Measurements from ENCODE around the gene RXFP4.

The RXFP4 gene

DNA sequence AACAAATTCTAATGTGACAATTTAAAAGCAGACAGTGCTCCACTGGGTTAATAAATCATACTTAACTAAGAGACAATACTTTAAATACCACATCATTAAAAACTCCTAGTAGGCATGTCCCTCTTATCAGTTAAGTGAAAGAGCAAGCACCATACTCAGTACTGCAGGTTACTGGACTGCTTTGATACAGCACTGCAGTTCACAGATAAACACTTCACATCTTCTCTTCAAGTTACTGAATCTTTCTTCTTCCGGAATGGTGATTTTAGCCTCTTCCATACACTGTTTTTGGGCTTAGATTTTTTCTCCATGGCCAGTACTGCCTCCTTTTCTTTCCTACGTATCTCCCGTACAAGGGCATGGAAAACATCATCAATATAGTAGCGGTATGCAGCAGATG lies 41.3 kb upstream of the RXFP4 start:
- H3K18ac ChIP-seq (ENCODE audit: low read length), result no peak overlapping the region
- no peak overlapping the region for H2AK5ac ChIP-seq (ENCODE audit: low read depth, low read length)
- H3K27ac ChIP-seq (replicated peaks; ENCODE audit: low read length), result no peak overlapping the region
- no peaks in the 10 kb centered on the region for H3K4me1 ChIP-seq (ENCODE audit: control insufficient read depth in 2 of 2, insufficient read depth in 1 of 2, low read depth in 1 of 2, low read length in 2 of 2)
- peaks cover 31 to 87% of the 10 kb centered on the region in 2 donors for H3K36me3 ChIP-seq (replicated peaks in 1 of 2; ENCODE audit: control insufficient read depth in 2 of 2, insufficient read depth in 2 of 2, low read length in 2 of 2)
- no peak overlapping the region for H3K9ac ChIP-seq (ENCODE audit: low read depth, low read length, poor library complexity)
- no peak overlapping the region for H3K4me3 ChIP-seq (ENCODE audit: low read length in 2 of 2)
- H2AFZ ChIP-seq (ENCODE audit: low read length), result no peak overlapping the region
- H3K4me2 ChIP-seq (ENCODE audit: insufficient read depth, low read length, poor library complexity, severe bottlenecking), result no peak overlapping the region
- DNase-seq (ENCODE audit: low spot score), result no peak
- no peak overlapping the region for H2BK12ac ChIP-seq (ENCODE audit: low read length)
- H3K79me1 ChIP-seq (ENCODE audit: low read depth, low read length), result no peaks in the 10 kb centered on the region
- no peak overlapping the region for H4K91ac ChIP-seq (ENCODE audit: low read depth, low read length, poor library complexity)
- H3K9me3 ChIP-seq (replicated peaks in 1 of 2; ENCODE audit: control insufficient read depth in 2 of 2, insufficient read depth in 1 of 2, low read depth in 1 of 2, low read length in 2 of 2), result peaks cover 0 to 1% of the 10 kb centered on the region in 2 donors
- no peak overlapping the region for H3K23ac ChIP-seq (ENCODE audit: low read depth, low read length, poor library complexity)
- no peak overlapping the region for H3K14ac ChIP-seq (ENCODE audit: low read length)
- no peak overlapping the region for H4K8ac ChIP-seq (ENCODE audit: low read depth, low read length)
- no CpG with 5 or more reads among the region's 4 CpGs for WGBS, 2 donors (ENCODE audit: extremely low coverage in 2 of 2, insufficient read length in 2 of 2, insufficient replicate concordance in 1 of 2)
- H3K4ac ChIP-seq (ENCODE audit: low read length), result no peak overlapping the region
- H3K27me3 ChIP-seq (ENCODE audit: control insufficient read depth in 3 of 3, insufficient read depth in 3 of 3, low read depth in 1 of 3, low read length in 3 of 3), result no peaks in the 10 kb centered on the region
- no peak overlapping the region for H2BK120ac ChIP-seq (ENCODE audit: low read depth, low read length)
- no peak overlapping the region for H2BK5ac ChIP-seq (ENCODE audit: low read length)
- no peak overlapping the region for H2BK15ac ChIP-seq (ENCODE audit: low read length)

DNA sequence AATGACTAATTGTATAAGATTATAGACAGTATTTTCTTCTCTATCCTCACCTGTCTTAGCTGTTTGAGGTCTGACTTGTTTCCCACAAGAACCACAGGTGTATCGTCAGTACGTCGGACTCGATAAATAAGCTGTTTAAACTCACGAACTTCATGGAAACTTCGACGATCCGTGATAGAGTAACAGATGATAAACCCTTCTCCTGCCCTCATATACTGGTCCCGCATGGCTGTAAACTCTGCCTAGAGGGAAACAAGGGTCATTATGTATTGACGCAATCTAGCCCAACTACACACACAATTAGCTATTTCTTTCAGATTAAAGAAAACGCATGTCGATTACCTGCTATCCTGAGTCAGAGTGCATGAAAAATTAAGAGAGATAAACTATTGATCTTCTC lies 37.2 kb upstream of the RXFP4 start:
- H3K4ac ChIP-seq (ENCODE audit: low read length), result no peak overlapping the region
- no peak overlapping the region for H2BK15ac ChIP-seq (ENCODE audit: low read length)
- H3K4me2 ChIP-seq (ENCODE audit: insufficient read depth, low read length, poor library complexity, severe bottlenecking), result no peak overlapping the region
- H2BK12ac ChIP-seq (ENCODE audit: low read length), result no peak overlapping the region
- H3K27ac ChIP-seq (replicated peaks; ENCODE audit: low read length), result no peak overlapping the region
- H3K4me3 ChIP-seq (ENCODE audit: low read length in 2 of 2), result no peak overlapping the region
- H3K36me3 ChIP-seq (replicated peaks in 1 of 2; ENCODE audit: control insufficient read depth in 2 of 2, insufficient read depth in 2 of 2, low read length in 2 of 2), result peaks cover 33 to 90% of the 10 kb centered on the region in 2 donors
- no peak overlapping the region for H4K8ac ChIP-seq (ENCODE audit: low read depth, low read length)
- no peak overlapping the region for H4K91ac ChIP-seq (ENCODE audit: low read depth, low read length, poor library complexity)
- no peaks in the 10 kb centered on the region for H3K4me1 ChIP-seq (ENCODE audit: control insufficient read depth in 2 of 2, insufficient read depth in 1 of 2, low read depth in 1 of 2, low read length in 2 of 2)
- no peak overlapping the region for H3K23ac ChIP-seq (ENCODE audit: low read depth, low read length, poor library complexity)
- no peak overlapping the region for H3K18ac ChIP-seq (ENCODE audit: low read length)
- H3K14ac ChIP-seq (ENCODE audit: low read length), result no peak overlapping the region
- no peaks in the 10 kb centered on the region for H3K27me3 ChIP-seq (ENCODE audit: control insufficient read depth in 3 of 3, insufficient read depth in 3 of 3, low read depth in 1 of 3, low read length in 3 of 3)
- H3K79me1 ChIP-seq (ENCODE audit: low read depth, low read length), result no peaks in the 10 kb centered on the region
- H2AFZ ChIP-seq (ENCODE audit: low read length), result no peak overlapping the region
- H2BK5ac ChIP-seq (ENCODE audit: low read length), result no peak overlapping the region
- H2BK120ac ChIP-seq (ENCODE audit: low read depth, low read length), result no peak overlapping the region
- H3K9me3 ChIP-seq (replicated peaks in 1 of 2; ENCODE audit: control insufficient read depth in 2 of 2, insufficient read depth in 1 of 2, low read depth in 1 of 2, low read length in 2 of 2), result no peaks in the 10 kb centered on the region
- DNase-seq (ENCODE audit: low spot score), result no peak
- no CpG with 5 or more reads among the region's 12 CpGs for WGBS, 2 donors (ENCODE audit: extremely low coverage in 2 of 2, insufficient read length in 2 of 2, insufficient replicate concordance in 1 of 2)
- no peak overlapping the region for H2AK5ac ChIP-seq (ENCODE audit: low read depth, low read length)
- H3K9ac ChIP-seq (ENCODE audit: low read depth, low read length, poor library complexity), result no peak overlapping the region

DNA sequence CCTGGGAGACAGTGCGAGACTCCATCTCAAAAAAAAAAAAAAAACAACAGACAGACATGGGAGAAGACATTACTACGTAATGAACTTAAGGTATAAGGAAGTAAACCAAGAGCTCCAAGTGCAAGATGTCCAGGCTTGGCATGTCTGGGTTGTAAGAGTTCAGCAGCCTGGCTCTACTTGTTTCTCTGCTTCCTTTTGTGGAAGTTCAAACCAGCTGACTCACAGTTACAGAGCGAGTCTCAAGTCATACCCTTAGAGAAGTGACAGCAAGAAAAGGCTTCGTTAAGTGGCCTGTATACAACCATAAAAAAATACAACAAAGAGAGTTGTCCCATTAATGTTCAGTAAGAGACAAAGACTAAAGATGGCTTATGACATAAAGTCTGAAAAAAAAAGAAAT lies 31.5 kb upstream of the RXFP4 start:
- H3K36me3 ChIP-seq (replicated peaks in 1 of 2; ENCODE audit: control insufficient read depth in 2 of 2, insufficient read depth in 2 of 2, low read length in 2 of 2), result peaks cover 18 to 83% of the 10 kb centered on the region in 2 donors
- H2BK15ac ChIP-seq (ENCODE audit: low read length), result no peak overlapping the region
- no peaks in the 10 kb centered on the region for H3K27me3 ChIP-seq (ENCODE audit: control insufficient read depth in 3 of 3, insufficient read depth in 3 of 3, low read depth in 1 of 3, low read length in 3 of 3)
- H4K91ac ChIP-seq (ENCODE audit: low read depth, low read length, poor library complexity), result no peak overlapping the region
- H3K18ac ChIP-seq (ENCODE audit: low read length), result no peak overlapping the region
- peaks cover 1% of the 10 kb centered on the region for H3K79me1 ChIP-seq (ENCODE audit: low read depth, low read length)
- no peak overlapping the region for H3K9ac ChIP-seq (ENCODE audit: low read depth, low read length, poor library complexity)
- no peak for DNase-seq (ENCODE audit: low spot score)
- no peak overlapping the region for H2AFZ ChIP-seq (ENCODE audit: low read length)
- no peak overlapping the region for H3K14ac ChIP-seq (ENCODE audit: low read length)
- H2AK5ac ChIP-seq (ENCODE audit: low read depth, low read length), result no peak overlapping the region
- H2BK120ac ChIP-seq (ENCODE audit: low read depth, low read length), result no peak overlapping the region
- no peak overlapping the region for H3K4me2 ChIP-seq (ENCODE audit: insufficient read depth, low read length, poor library complexity, severe bottlenecking)
- no peak overlapping the region for H2BK5ac ChIP-seq (ENCODE audit: low read length)
- no peak overlapping the region for H3K23ac ChIP-seq (ENCODE audit: low read depth, low read length, poor library complexity)
- H3K27ac ChIP-seq (replicated peaks; ENCODE audit: low read length), result no peak overlapping the region
- WGBS, 2 donors (ENCODE audit: extremely low coverage in 2 of 2, insufficient read length in 2 of 2, insufficient replicate concordance in 1 of 2), result no CpG with 5 or more reads among the region's 4 CpGs
- H3K4me1 ChIP-seq (ENCODE audit: control insufficient read depth in 2 of 2, insufficient read depth in 1 of 2, low read depth in 1 of 2, low read length in 2 of 2), result peaks cover 0 to 2% of the 10 kb centered on the region in 2 donors
- H3K4me3 ChIP-seq (ENCODE audit: low read length in 2 of 2), result peak overlapping the region in 1 of 2 donors; percentile 68
- H4K8ac ChIP-seq (ENCODE audit: low read depth, low read length), result no peak overlapping the region
- no peaks in the 10 kb centered on the region for H3K9me3 ChIP-seq (replicated peaks in 1 of 2; ENCODE audit: control insufficient read depth in 2 of 2, insufficient read depth in 1 of 2, low read depth in 1 of 2, low read length in 2 of 2)
- H2BK12ac ChIP-seq (ENCODE audit: low read length), result no peak overlapping the region
- H3K4ac ChIP-seq (ENCODE audit: low read length), result no peak overlapping the region

DNA sequence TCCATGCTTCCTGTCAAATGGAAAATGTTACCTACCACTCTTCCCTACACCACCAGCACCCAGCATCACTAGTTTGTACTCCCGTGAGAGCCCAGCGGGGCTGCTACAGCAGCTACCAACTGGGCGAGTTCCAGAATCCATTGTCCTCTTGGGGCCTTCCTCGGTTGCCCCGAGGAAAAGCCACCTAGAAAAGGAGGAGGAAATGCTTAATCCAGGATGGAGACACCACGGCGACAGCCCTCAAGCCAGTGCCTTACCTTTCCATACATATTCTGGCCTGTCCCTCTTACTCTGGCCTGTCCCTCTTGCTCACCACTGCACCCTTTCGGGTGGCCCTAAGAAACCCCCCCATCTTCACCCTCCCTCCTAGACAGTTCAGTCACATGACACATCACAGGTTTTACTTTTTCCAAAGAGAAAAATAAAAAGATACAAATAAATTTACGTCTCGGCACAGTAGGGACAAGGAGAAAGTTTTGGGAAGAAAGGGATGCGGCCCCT lies 30.8 kb upstream of the RXFP4 start:
- peak overlapping the region; percentile 81 for H2AFZ ChIP-seq (ENCODE audit: low read length)
- H3K27ac ChIP-seq (replicated peaks; ENCODE audit: low read length), result peak overlapping the region; percentile 60
- H2BK5ac ChIP-seq (ENCODE audit: low read length), result no peak overlapping the region
- no peak overlapping the region for H3K4ac ChIP-seq (ENCODE audit: low read length)
- no peak overlapping the region for H4K8ac ChIP-seq (ENCODE audit: low read depth, low read length)
- H3K14ac ChIP-seq (ENCODE audit: low read length), result no peak overlapping the region
- H3K4me2 ChIP-seq (ENCODE audit: insufficient read depth, low read length, poor library complexity, severe bottlenecking), result peak overlapping the region; percentile 72
- no peaks in the 10 kb centered on the region for H3K27me3 ChIP-seq (ENCODE audit: control insufficient read depth in 3 of 3, insufficient read depth in 3 of 3, low read depth in 1 of 3, low read length in 3 of 3)
- no peak overlapping the region for H3K23ac ChIP-seq (ENCODE audit: low read depth, low read length, poor library complexity)
- no peak overlapping the region for H2BK12ac ChIP-seq (ENCODE audit: low read length)
- peaks cover 15 to 83% of the 10 kb centered on the region in 2 donors for H3K36me3 ChIP-seq (replicated peaks in 1 of 2; ENCODE audit: control insufficient read depth in 2 of 2, insufficient read depth in 2 of 2, low read length in 2 of 2)
- H2AK5ac ChIP-seq (ENCODE audit: low read depth, low read length), result no peak overlapping the region
- H3K9ac ChIP-seq (ENCODE audit: low read depth, low read length, poor library complexity), result peak overlapping the region; percentile 47
- no peak overlapping the region for H2BK15ac ChIP-seq (ENCODE audit: low read length)
- H3K4me3 ChIP-seq (ENCODE audit: low read length in 2 of 2), result peak overlapping the region; percentile 68 to 90
- H3K18ac ChIP-seq (ENCODE audit: low read length), result no peak overlapping the region
- H3K79me1 ChIP-seq (ENCODE audit: low read depth, low read length), result peaks cover 1% of the 10 kb centered on the region
- DNase-seq (ENCODE audit: low spot score), result peak; percentile 24
- H3K9me3 ChIP-seq (replicated peaks in 1 of 2; ENCODE audit: control insufficient read depth in 2 of 2, insufficient read depth in 1 of 2, low read depth in 1 of 2, low read length in 2 of 2), result no peaks in the 10 kb centered on the region
- no peak overlapping the region for H4K91ac ChIP-seq (ENCODE audit: low read depth, low read length, poor library complexity)
- peaks cover 0 to 2% of the 10 kb centered on the region in 2 donors for H3K4me1 ChIP-seq (ENCODE audit: control insufficient read depth in 2 of 2, insufficient read depth in 1 of 2, low read depth in 1 of 2, low read length in 2 of 2)
- no CpG with 5 or more reads among the region's 11 CpGs for WGBS, 2 donors (ENCODE audit: extremely low coverage in 2 of 2, insufficient read length in 2 of 2, insufficient replicate concordance in 1 of 2)
- no peak overlapping the region for H2BK120ac ChIP-seq (ENCODE audit: low read depth, low read length)

All from neuronal stem cell (in vitro differentiated cells).